GM12873 (cell line): ENCODE measurements around the gene HERC6.

Experiments
- TF ChIP-seq, protein P1 (sequence below): IDR thresholded peaks from 2 replicates; pipeline ENCODE4 v1.5.1; 2012; ENCODE audit warnings: low read depth, mild to moderate bottlenecking, moderate library complexity, low read length, control low read depth; ENCODE audit not compliant: insufficient read depth; ENCODE audit errors: missing control alignments

HERC6 gene

GRCh38 chr4:88353324-88353723, 25.3 kb upstream of the HERC6 start:
- TF ChIP-seq, protein P1, sequence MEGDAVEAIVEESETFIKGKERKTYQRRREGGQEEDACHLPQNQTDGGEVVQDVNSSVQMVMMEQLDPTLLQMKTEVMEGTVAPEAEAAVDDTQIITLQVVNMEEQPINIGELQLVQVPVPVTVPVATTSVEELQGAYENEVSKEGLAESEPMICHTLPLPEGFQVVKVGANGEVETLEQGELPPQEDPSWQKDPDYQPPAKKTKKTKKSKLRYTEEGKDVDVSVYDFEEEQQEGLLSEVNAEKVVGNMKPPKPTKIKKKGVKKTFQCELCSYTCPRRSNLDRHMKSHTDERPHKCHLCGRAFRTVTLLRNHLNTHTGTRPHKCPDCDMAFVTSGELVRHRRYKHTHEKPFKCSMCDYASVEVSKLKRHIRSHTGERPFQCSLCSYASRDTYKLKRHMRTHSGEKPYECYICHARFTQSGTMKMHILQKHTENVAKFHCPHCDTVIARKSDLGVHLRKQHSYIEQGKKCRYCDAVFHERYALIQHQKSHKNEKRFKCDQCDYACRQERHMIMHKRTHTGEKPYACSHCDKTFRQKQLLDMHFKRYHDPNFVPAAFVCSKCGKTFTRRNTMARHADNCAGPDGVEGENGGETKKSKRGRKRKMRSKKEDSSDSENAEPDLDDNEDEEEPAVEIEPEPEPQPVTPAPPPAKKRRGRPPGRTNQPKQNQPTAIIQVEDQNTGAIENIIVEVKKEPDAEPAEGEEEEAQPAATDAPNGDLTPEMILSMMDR = no peak

- TF ChIP-seq, protein P1 = no peak
These were observed 21.9 kb upstream of the HERC6 start for GRCh38 chr4:88356771-88357170.

- TF ChIP-seq, protein P1 = no peak
These were observed 21.4 kb upstream of the HERC6 start for GRCh38 chr4:88357262-88357661.

DNA sequence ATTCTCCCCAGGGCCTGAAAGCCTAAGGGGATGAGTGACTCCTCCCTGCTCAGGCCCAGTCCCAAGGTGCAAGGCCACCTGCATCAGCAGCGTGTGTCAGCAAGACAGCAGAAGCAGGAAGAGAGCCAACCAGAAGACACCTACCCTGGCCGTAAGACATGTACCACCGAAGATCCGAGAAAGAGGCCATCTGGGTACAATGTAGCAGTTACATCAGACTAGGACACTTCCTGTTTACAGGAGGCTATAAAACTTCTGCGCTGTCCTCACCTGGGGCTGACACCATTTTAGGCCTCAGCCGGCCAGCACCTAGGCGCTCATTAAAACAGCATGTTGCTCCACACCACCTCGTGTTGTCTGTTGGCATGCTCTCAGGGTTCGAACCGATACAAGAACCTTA, 19.1 kb upstream of the HERC6 start:
- TF ChIP-seq, protein P1 = no peak

DNA sequence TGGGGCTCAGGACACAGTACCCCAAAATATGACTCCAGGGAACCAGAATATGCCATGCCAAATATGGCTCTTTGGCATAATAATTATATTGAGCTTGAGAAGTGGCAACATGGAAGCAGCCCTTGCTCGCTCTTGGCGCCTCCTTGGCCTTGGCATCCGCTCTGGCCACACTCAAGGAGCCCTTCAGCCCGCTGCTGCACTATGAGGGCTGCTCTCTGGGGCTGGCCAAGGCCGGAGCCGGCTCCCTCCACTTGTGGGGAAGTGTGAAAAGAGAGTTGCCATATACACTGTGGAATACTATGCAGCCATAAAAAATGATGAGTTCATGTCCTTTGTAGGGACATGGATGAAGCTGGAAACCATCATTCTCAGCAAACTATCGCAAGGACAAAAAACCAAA, 18.4 kb upstream of the HERC6 start:
- TF ChIP-seq, protein P1 = no peak

DNA sequence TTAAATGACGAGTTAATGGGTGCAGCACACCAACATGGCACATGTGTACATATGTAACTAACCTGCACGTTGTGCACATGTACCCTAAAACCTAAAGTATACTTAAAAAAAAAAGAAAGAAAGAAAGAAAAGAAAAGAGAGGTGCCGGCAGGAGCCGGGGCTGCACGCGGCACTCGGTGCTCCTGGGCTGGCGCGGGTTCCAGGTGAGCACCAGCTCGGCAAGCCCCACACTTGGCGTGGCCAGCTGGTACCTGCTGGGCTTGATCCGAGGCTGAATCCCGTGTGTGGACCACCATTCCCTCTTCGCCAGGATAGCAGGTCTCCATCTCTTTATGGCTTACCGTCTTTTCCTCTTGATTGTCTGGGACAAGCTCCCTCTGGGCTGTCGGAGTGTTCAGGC, 17.9 kb upstream of the HERC6 start:
- TF ChIP-seq, protein P1 = no peak

GRCh38 chr4:88366460-88366859, 12.2 kb upstream of the HERC6 start:
- TF ChIP-seq, protein P1 = no peak
